ENCODE measurements around the gene EFL1. TPM values are rescaled to one million over a fixed set of nuclear protein-coding genes. Genes with fewer than 3 reads are reported as not detected.
"Not testable (repeated sequence)": the region's sequence is repeated elsewhere in the genome, so short reads cannot be mapped to it uniquely, and the experiment has no call there.

EFL1 gene
- total and polyA plus RNA-seq, 4 donors: 3.2 to 10.1 (median 6.1) TPM

GRCh38 chr15:82241836-82242499 lies 20.6 kb downstream of the EFL1 start:
- H3K9me3 ChIP-seq (ENCODE audit: control insufficient read depth in 4 of 4, low read length in 3 of 4); H3K27me3 ChIP-seq (ENCODE audit: control insufficient read depth in 4 of 4, insufficient read depth in 4 of 4, low read length in 3 of 4); DNase-seq (ENCODE audit: low spot score); H3K4me1 ChIP-seq (ENCODE audit: control insufficient read depth in 4 of 4, insufficient read depth in 4 of 4, low read length in 3 of 4); H3K27ac ChIP-seq (ENCODE audit: low read depth in 1 of 2, low read length in 2 of 2); H3K4me3 ChIP-seq (ENCODE audit: low read depth in 1 of 3, low read length in 3 of 3); H3K9ac ChIP-seq (ENCODE audit: low read depth in 1 of 2, low read length in 2 of 2): not testable (repeated sequence)
- 88% methylated on average over 1 of the region's 1 CpG for WGBS
- H3K36me3 ChIP-seq (ENCODE audit: control insufficient read depth in 4 of 4, insufficient read depth in 3 of 4, low read depth in 1 of 4, low read length in 3 of 4): peaks cover 4 to 23% (median 15%) of the 10 kb centered on the region in 4 donors

DNA sequence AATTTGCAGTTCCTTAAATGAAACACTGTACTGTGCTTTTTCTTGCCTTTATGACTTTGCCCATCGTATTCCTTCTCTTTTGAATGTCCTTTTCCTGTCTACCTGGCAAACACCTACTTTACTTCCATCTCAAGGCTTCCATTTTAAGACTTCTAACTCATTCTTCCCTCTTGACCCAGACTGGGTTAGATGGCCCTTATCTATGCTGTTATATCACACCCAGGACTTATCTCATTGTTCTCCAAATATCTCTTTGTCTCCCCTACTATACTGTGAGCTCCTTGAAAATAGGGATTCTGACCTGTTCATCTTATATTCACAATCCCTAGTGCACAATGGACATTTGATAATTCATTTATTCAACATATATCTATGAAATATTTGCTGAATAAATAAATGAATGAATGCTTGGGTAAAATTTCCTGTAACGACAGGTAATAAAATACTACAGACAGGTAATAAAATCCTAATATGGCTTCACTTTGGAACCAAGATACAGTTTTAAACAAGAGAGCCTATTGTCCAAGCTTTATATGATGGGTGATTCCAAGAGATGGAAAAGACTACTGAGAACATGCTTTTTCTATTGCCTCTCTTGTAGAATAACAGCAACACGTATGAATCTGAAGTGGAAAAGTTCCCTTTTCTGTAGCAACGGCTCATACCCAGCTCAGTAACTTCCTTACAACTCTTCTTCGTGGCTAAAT lies 22.7 kb downstream of the EFL1 start:
- Histone ChIP-seq H3K9ac (ENCODE audit: low read depth in 1 of 2, low read length in 2 of 2) (no peak overlapping the region), H3K27me3 (ENCODE audit: control insufficient read depth in 4 of 4, insufficient read depth in 4 of 4, low read length in 3 of 4) (no peaks in the 10 kb centered on the region), H3K36me3 (ENCODE audit: control insufficient read depth in 4 of 4, insufficient read depth in 3 of 4, low read depth in 1 of 4, low read length in 3 of 4) (peaks cover 4 to 18% (median 14%) of the 10 kb centered on the region in 4 donors), H3K4me3 (ENCODE audit: low read depth in 1 of 3, low read length in 3 of 3) (no peak overlapping the region), H3K27ac (ENCODE audit: low read depth in 1 of 2, low read length in 2 of 2) (no peak overlapping the region), H3K9me3 (ENCODE audit: control insufficient read depth in 4 of 4, low read length in 3 of 4) (no peaks in the 10 kb centered on the region), H3K4me1 (ENCODE audit: control insufficient read depth in 4 of 4, insufficient read depth in 4 of 4, low read length in 3 of 4) (no peaks in the 10 kb centered on the region)
- WGBS: 91% methylated on average over 5 of the region's 5 CpGs
- DNase-seq (ENCODE audit: low spot score): no peak
- no peak for TF ChIP-seq HNF4A (conservative IDR thresholded peaks at IDR 0.05)
- no peak for TF ChIP-seq ATF3 (IDR thresholded peaks at IDR 0.05)
- TF ChIP-seq JUND (IDR thresholded peaks at IDR 0.05): no peak
- no peak for TF ChIP-seq RXRA (IDR thresholded peaks at IDR 0.05)
- TF ChIP-seq REST (IDR thresholded peaks at IDR 0.05): no peak

GRCh38 chr15:82237944-82238534 lies 24.5 kb downstream of the EFL1 start:
- H3K4me1 ChIP-seq (ENCODE audit: control insufficient read depth in 4 of 4, insufficient read depth in 4 of 4, low read length in 3 of 4); H3K4me3 ChIP-seq (ENCODE audit: low read depth in 1 of 3, low read length in 3 of 3); DNase-seq (ENCODE audit: low spot score); H3K27me3 ChIP-seq (ENCODE audit: control insufficient read depth in 4 of 4, insufficient read depth in 4 of 4, low read length in 3 of 4); H3K9ac ChIP-seq (ENCODE audit: low read depth in 1 of 2, low read length in 2 of 2); H3K9me3 ChIP-seq (ENCODE audit: control insufficient read depth in 4 of 4, low read length in 3 of 4); H3K27ac ChIP-seq (ENCODE audit: low read depth in 1 of 2, low read length in 2 of 2): not testable (repeated sequence)
- peaks cover 4 to 16% (median 13%) of the 10 kb centered on the region in 4 donors for H3K36me3 ChIP-seq (ENCODE audit: control insufficient read depth in 4 of 4, insufficient read depth in 3 of 4, low read depth in 1 of 4, low read length in 3 of 4)
- 62% methylated on average over 2 of the region's 3 CpGs for WGBS

DNA sequence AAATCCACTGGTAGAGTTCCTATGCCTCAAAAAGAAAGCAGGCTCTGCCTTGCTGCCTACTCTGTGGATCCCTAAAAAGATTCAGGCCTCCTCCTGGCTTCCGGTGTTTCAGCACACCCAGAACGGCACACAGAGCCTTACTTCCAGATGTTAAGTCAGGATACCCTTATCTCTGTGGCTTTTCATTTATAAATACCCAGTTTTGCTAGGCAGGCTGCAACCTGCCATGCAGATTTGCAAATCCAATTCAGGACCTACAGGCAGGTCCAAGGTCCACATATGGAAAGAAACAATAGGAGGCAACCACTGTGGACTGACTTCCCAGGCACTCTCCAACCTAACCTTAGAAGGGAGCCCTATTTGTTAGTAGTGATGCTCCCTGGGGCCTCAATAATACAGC lies 30.7 kb downstream of the EFL1 start:
- DNase-seq (ENCODE audit: low spot score): no peak
- Histone ChIP-seq H3K27ac (ENCODE audit: low read depth in 1 of 2, low read length in 2 of 2) (no peak overlapping the region), H3K4me1 (ENCODE audit: control insufficient read depth in 4 of 4, insufficient read depth in 4 of 4, low read length in 3 of 4) (no peaks in the 10 kb centered on the region), H3K4me3 (ENCODE audit: low read depth in 1 of 3, low read length in 3 of 3) (no peak overlapping the region), H3K27me3 (ENCODE audit: control insufficient read depth in 4 of 4, insufficient read depth in 4 of 4, low read length in 3 of 4) (no peaks in the 10 kb centered on the region), H3K9me3 (ENCODE audit: control insufficient read depth in 4 of 4, low read length in 3 of 4) (no peaks in the 10 kb centered on the region), H3K36me3 (ENCODE audit: control insufficient read depth in 4 of 4, insufficient read depth in 3 of 4, low read depth in 1 of 4, low read length in 3 of 4) (peaks cover 1 to 15% (median 10%) of the 10 kb centered on the region in 4 donors), H3K9ac (ENCODE audit: low read depth in 1 of 2, low read length in 2 of 2) (no peak overlapping the region)
- TF ChIP-seq HNF4G (IDR thresholded peaks at IDR 0.05): no peak
- no peak for TF ChIP-seq NR2F2 (IDR thresholded peaks at IDR 0.05)
- no peak for TF ChIP-seq FOXA1 (IDR thresholded peaks at IDR 0.05)
- TF ChIP-seq, protein P1, sequence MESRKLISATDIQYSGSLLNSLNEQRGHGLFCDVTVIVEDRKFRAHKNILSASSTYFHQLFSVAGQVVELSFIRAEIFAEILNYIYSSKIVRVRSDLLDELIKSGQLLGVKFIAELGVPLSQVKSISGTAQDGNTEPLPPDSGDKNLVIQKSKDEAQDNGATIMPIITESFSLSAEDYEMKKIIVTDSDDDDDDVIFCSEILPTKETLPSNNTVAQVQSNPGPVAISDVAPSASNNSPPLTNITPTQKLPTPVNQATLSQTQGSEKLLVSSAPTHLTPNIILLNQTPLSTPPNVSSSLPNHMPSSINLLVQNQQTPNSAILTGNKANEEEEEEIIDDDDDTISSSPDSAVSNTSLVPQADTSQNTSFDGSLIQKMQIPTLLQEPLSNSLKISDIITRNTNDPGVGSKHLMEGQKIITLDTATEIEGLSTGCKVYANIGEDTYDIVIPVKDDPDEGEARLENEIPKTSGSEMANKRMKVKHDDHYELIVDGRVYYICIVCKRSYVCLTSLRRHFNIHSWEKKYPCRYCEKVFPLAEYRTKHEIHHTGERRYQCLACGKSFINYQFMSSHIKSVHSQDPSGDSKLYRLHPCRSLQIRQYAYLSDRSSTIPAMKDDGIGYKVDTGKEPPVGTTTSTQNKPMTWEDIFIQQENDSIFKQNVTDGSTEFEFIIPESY (IDR thresholded peaks at IDR 0.05): no peak
- WGBS: 83% methylated on average over 2 of the region's 2 CpGs

Data from liver (tissue), 9 donors.